HepG2 (cell line): Measurements from ENCODE around the gene HACD2. TPM values are rescaled to one million over a fixed set of nuclear protein-coding genes. Genes with fewer than 3 reads are reported as not detected.

ENCODE experiments used
- ASH2L ChIP-seq: fragments of 300-600, 200-600 bp; sonication (generic); IDR thresholded peaks from 2 replicates; pipeline ENCODE4 v1.7.0; 2017; ENCODE audit warnings: low read depth, mild to moderate bottlenecking, moderate library complexity, mixed read lengths, low read length; ENCODE audit not compliant: insufficient read length
- BHLHE40 ChIP-seq: IDR thresholded peaks from 2 replicates; pipeline ENCODE4 v1.6.1; 2011; ENCODE audit warnings: low read length, improper control_type of control experiment
- DMAP1 ChIP-seq: IDR thresholded peaks from 2 replicates; pipeline ENCODE4 v1.6.1; 2016
- HCFC1 ChIP-seq: fragments of 150-350 bp; IDR thresholded peaks from 2 replicates; pipeline ENCODE4 v1.6.1; 2014; ENCODE audit warnings: low read depth, low read length
- HES4 ChIP-seq: sonication (generic); formaldehyde crosslinking; IDR thresholded peaks from 2 replicates; pipeline ENCODE4 v1.9.0; 2021; ENCODE audit warnings: mild to moderate bottlenecking, missing genetic modification reagents, borderline replicate concordance
- HNRNPUL1 ChIP-seq: fragments of 200-400 bp; formaldehyde crosslinking; IDR thresholded peaks from 2 replicates; pipeline ENCODE4 v1.6.1; 2017; ENCODE audit warnings: low read depth, mild to moderate bottlenecking, low read length, moderate library complexity
- JUND ChIP-seq: sonication (generic); formaldehyde crosslinking; IDR thresholded peaks from 2 replicates; pipeline ENCODE4 v1.8.0; 2022; ENCODE audit warnings: mild to moderate bottlenecking, missing genetic modification reagents
- KDM6A ChIP-seq: IDR thresholded peaks from 2 replicates; pipeline ENCODE4 v1.6.1; 2016; ENCODE audit warnings: low read depth
- SIN3A ChIP-seq: IDR thresholded peaks from 2 replicates; pipeline ENCODE4 v1.6.1; 2011; ENCODE audit warnings: low read depth, mild to moderate bottlenecking, control low read depth, low read length, borderline replicate concordance
- THYN1 ChIP-seq: sonication (generic); formaldehyde crosslinking; IDR thresholded peaks from 2 replicates; pipeline ENCODE4 v1.8.1; 2023; ENCODE audit warnings: low read depth, mild to moderate bottlenecking, moderate library complexity, missing genetic modification reagents, borderline replicate concordance
- YY1 ChIP-seq: IDR thresholded peaks from 2 replicates; pipeline ENCODE4 v1.6.1; 2011; ENCODE audit warnings: low read length, low read depth, moderate library complexity, mild to moderate bottlenecking; ENCODE audit not compliant: insufficient read depth, insufficient replicate concordance
- ZKSCAN8 ChIP-seq: IDR thresholded peaks from 2 replicates; pipeline ENCODE4 v1.6.1; 2016; ENCODE audit warnings: borderline replicate concordance, missing genetic modification reagents, missing compliant biosample characterization
- ZNF34 ChIP-seq: sonication (generic); formaldehyde crosslinking; IDR thresholded peaks from 2 replicates; pipeline ENCODE4 v1.4.0; 2020; ENCODE audit warnings: mild to moderate bottlenecking, missing genetic modification reagents, borderline replicate concordance
- ZNF441 ChIP-seq: sonication (generic); formaldehyde crosslinking; IDR thresholded peaks from 2 replicates; pipeline ENCODE4 v1.7.0; 2021; ENCODE audit warnings: missing genetic modification reagents, borderline replicate concordance
- polyA plus RNA-seq, 8 experiments: library from polyadenylated mRNA; depleted of rRNA in 3 of 8; stranded (reverse) in 7 of 8; unstranded in 1 of 8; fragments of >200 nt; fragmentation: Illumina TruSeq in 4 of 8; extraction: Trizol in 4 of 8; gene quantifications; 2 replicates each; pipeline versions ENCODE4 v1.2.1 to v1.2.3, GENCODE V29; 2011 to 2016; ENCODE audit warnings: low read depth in 4 of 8, missing spikeins in 1 of 8, mixed read lengths in 1 of 8; ENCODE audit not compliant: insufficient read depth in 1 of 8
- total RNA-seq, 5 experiments: library from RNA; depleted of rRNA; stranded (reverse); fragments of >200 nt; fragmentation: Illumina TruSeq; extraction: Trizol; gene quantifications; 2 replicates each; pipeline ENCODE4 v1.2.3, GENCODE V29; 2016; ENCODE audit warnings: low read depth in 1 of 5
- TF ChIP-seq, protein P1 (sequence below): sonication (generic); formaldehyde crosslinking; IDR thresholded peaks from 2 replicates; pipeline ENCODE4 v1.8.1; 2023; ENCODE audit warnings: mild to moderate bottlenecking, missing genetic modification reagents
- TF ChIP-seq, protein P2 (sequence below): sonication (generic); formaldehyde crosslinking; IDR thresholded peaks from 2 replicates; pipeline ENCODE4 v1.5.0; 2020; ENCODE audit warnings: missing genetic modification reagents
- TF ChIP-seq, protein P3 (sequence below): sonication (generic); formaldehyde crosslinking; conservative IDR thresholded peaks from 2 replicates; pipeline ENCODE4 v1.4.0; 2020; ENCODE audit warnings: missing genetic modification reagents
- TF ChIP-seq, protein P4 (sequence below): IDR thresholded peaks from 2 replicates; pipeline ENCODE4 v1.6.1; 2016; ENCODE audit warnings: missing genetic modification reagents, missing compliant biosample characterization
- TF ChIP-seq, protein P5 (sequence below): IDR thresholded peaks from 2 replicates; pipeline ENCODE4 v1.6.1; 2016; ENCODE audit warnings: low read depth, borderline replicate concordance
- TF ChIP-seq, protein P6 (sequence below): sonication (generic); formaldehyde crosslinking; IDR thresholded peaks from 2 replicates; pipeline ENCODE4 v1.8.0; 2022; ENCODE audit warnings: mild to moderate bottlenecking, missing genetic modification reagents; ENCODE audit not compliant: insufficient replicate concordance
- TF ChIP-seq, protein P7 (sequence below): sonication (generic); formaldehyde crosslinking; IDR thresholded peaks from 2 replicates; pipeline ENCODE4 v1.5.0; 2020; ENCODE audit warnings: missing genetic modification reagents, mild to moderate bottlenecking, borderline replicate concordance

The HACD2 gene
- total and polyA plus RNA-seq, 2 of the 13 experiments (the other 11 are each of a cell fraction or from before 2014, with no cell fraction given), result 47.0 to 50.4 TPM

DNA sequence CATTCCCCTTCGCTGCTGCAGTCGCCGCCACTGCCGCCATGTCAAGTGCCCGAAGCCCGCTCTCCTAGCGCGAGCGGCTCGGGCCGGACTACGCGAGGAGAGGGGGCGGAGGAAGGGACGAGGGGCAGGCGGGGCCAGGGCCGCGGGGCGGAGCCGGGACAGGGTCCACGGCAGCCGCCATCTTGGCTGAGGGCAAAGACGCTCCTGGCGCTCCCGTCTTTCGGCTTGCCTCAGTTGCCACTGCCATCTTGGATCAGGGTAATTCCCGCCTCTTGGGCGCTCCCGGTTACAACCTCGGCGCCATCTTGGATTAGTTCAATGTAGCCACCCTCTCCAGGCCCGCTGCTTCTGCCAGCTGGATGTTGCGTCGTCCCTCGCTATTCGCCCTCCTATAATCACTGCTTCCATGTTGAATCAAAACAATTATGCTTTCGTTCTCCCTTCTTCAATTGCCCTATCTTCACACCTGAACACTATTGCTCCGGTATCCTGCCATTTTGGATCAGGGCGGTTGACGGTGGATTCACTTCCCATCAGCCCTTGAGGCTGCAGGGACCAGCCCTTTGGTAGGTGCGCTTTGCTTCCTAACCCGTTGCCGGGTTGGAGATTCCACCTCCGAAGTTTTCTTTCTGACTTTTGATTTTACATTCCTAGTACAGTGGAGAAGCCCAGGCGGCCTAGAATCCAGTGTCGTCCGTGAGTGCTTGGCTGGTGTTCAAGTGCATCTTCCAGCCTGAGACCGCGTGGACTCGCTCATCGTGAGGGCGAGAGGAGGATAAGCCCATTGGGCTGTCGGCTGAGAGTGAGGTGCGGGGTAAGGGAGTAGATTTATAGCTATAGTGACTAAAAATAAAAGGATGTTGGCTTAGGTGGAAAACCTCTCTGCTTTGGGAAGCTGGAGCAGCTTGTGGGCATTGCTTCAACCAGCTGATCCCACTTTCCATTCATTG is at the start of gene HACD2 (continued):
- TF ChIP-seq BHLHE40, result no peak
- no peak; the same call in 1 of the 2 replicates for TF ChIP-seq HES4
- TF ChIP-seq, protein P1, sequence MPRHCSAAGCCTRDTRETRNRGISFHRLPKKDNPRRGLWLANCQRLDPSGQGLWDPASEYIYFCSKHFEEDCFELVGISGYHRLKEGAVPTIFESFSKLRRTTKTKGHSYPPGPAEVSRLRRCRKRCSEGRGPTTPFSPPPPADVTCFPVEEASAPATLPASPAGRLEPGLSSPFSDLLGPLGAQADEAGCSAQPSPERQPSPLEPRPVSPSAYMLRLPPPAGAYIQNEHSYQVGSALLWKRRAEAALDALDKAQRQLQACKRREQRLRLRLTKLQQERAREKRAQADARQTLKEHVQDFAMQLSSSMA (CRISPR knock-in tag), result 0 out of 2 replicates have a peak, but pooled peaks have one; percentile 49
- TF ChIP-seq YY1, result peak; percentile 99
- TF ChIP-seq, protein P2, sequence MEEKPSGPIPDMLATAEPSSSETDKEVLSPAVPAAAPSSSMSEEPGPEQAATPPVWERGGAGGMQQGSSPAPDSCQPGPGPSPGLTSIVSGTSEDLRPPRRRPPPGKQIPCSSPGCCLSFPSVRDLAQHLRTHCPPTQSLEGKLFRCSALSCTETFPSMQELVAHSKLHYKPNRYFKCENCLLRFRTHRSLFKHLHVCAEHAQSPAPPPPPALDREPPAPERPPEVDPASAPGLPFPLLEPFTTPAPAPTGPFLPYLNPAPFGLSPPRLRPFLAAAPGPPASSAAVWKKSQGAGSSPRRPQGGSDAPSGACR (CRISPR knock-in tag), result peak; percentile 25; the same call in 1 of the 2 replicates
- no peak for TF ChIP-seq JUND (CRISPR knock-in tag)
- TF ChIP-seq ZNF34, result 0 out of 2 replicates have a peak, but pooled peaks have one; percentile 66
- TF ChIP-seq, protein P3, sequence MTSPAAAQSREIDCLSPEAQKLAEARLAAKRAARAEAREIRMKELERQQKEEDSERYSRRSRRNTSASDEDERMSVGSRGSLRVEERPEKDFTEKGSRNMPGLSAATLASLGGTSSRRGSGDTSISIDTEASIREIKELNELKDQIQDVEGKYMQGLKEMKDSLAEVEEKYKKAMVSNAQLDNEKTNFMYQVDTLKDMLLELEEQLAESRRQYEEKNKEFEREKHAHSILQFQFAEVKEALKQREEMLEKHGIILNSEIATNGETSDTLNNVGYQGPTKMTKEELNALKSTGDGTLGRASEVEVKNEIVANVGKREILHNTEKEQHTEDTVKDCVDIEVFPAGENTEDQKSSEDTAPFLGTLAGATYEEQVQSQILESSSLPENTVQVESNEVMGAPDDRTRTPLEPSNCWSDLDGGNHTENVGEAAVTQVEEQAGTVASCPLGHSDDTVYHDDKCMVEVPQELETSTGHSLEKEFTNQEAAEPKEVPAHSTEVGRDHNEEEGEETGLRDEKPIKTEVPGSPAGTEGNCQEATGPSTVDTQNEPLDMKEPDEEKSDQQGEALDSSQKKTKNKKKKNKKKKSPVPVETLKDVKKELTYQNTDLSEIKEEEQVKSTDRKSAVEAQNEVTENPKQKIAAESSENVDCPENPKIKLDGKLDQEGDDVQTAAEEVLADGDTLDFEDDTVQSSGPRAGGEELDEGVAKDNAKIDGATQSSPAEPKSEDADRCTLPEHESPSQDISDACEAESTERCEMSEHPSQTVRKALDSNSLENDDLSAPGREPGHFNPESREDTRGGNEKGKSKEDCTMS, result no peak
- peak; percentile 96 for TF ChIP-seq DMAP1 (CRISPR knock-in tag)
- peak; percentile 44 for TF ChIP-seq ASH2L
- no peak for TF ChIP-seq ZKSCAN8
- no peak; the same call in 1 of the 2 replicates for TF ChIP-seq ZNF441
- TF ChIP-seq, protein P4, sequence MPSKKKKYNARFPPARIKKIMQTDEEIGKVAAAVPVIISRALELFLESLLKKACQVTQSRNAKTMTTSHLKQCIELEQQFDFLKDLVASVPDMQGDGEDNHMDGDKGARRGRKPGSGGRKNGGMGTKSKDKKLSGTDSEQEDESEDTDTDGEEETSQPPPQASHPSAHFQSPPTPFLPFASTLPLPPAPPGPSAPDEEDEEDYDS (CRISPR knock-in tag), result peak; percentile 74; the same call in 1 of the 2 replicates
- TF ChIP-seq HCFC1, result peak; percentile 73
- TF ChIP-seq, protein P5, sequence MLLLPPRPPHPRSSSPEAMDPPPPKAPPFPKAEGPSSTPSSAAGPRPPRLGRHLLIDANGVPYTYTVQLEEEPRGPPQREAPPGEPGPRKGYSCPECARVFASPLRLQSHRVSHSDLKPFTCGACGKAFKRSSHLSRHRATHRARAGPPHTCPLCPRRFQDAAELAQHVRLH (CRISPR knock-in tag), result peak; percentile 51; the same call in 1 of the 2 replicates
- TF ChIP-seq HNRNPUL1, result no peak
- TF ChIP-seq KDM6A, result no peak
- TF ChIP-seq, protein P6, sequence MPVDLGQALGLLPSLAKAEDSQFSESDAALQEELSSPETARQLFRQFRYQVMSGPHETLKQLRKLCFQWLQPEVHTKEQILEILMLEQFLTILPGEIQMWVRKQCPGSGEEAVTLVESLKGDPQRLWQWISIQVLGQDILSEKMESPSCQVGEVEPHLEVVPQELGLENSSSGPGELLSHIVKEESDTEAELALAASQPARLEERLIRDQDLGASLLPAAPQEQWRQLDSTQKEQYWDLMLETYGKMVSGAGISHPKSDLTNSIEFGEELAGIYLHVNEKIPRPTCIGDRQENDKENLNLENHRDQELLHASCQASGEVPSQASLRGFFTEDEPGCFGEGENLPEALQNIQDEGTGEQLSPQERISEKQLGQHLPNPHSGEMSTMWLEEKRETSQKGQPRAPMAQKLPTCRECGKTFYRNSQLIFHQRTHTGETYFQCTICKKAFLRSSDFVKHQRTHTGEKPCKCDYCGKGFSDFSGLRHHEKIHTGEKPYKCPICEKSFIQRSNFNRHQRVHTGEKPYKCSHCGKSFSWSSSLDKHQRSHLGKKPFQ (CRISPR knock-in tag), result no peak
- TF ChIP-seq, protein P7, sequence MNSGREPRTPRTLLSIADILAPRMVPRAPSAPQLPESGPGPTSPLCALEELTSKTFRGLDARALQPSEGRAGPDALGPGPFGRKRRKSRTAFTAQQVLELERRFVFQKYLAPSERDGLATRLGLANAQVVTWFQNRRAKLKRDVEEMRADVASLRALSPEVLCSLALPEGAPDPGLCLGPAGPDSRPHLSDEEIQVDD (CRISPR knock-in tag), result no peak
- TF ChIP-seq THYN1 (CRISPR knock-in tag), result 0 out of 2 replicates have a peak, but pooled peaks have one; percentile 91
- peak; percentile 81; the same call in 1 of the 2 replicates for TF ChIP-seq SIN3A
